MG63 (cell line): Measurements from ENCODE around the gene CD33. TPM values are rescaled to one million over a fixed set of nuclear protein-coding genes. Genes with fewer than 3 reads are reported as not detected.
"Not testable (repeated sequence)": the region's sequence is repeated elsewhere in the genome, so short reads cannot be mapped to it uniquely, and the experiment has no call there.

Source experiments
- DNase-seq: peaks from one replicate; pipeline ENCODE4 v3.0.0-alpha.2; 2020
- H3K27me3 ChIP-seq: fragments of 250-450 bp; sonication (Bioruptor Pico); 2 replicates; pipeline ENCODE4 v1.5.1; 2020; ENCODE audit warnings: mild to moderate bottlenecking, moderate library complexity
- H3K36me3 ChIP-seq: fragments of 250-450 bp; sonication (Bioruptor Pico); 2 replicates; pipeline ENCODE4 v1.5.1; 2020; ENCODE audit warnings: mild to moderate bottlenecking, moderate library complexity
- H3K4me3 ChIP-seq: fragments of 250-450 bp; sonication (Bioruptor Pico); 2 replicates; pipeline ENCODE4 v1.5.1; 2020; ENCODE audit warnings: mild to moderate bottlenecking, moderate library complexity
- H3K9me3 ChIP-seq: fragments of 250-450 bp; sonication (Bioruptor Pico); 2 replicates; pipeline ENCODE4 v1.5.1; 2020; ENCODE audit warnings: mild to moderate bottlenecking, moderate library complexity
- total RNA-seq: library from RNA; depleted of rRNA; stranded (reverse); fragments of >200 nt; shearing (Covaris generic); gene quantifications from 2 replicates; pipeline ENCODE4 v1.2.3, GENCODE V29; 2014; ENCODE audit warnings: low replicate concordance

CD33 gene
- total RNA-seq, 1 experiment from 2014 or later, result 3.8 TPM

DNA sequence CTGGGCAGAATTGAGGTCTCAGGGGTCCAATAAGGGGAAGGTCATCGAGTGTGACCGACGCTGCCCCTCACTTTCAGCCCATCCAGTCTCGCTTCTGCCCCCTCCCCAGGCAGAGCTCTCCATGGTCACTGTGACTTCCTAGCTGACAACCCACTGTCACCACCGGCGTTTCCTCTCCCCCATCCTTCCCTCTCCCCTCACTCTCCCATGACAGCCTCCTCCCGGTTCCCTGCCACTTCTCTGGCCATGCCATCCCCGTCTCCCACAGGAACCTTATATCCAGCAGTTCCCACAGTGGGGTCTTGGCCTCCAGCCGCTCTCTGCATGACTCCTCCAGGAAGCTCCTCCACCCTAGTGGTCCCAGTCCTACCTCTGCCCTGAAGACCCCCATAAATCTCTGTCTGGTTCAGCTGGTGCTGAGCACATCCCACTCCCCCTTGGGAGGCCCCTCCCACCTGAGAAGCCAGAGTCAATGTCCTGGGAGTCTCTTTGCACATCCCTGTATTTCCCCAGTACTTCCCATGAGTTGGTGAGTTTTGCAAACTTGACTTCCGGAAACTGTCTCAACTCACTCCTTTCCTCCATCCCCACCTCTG lies 24.7 kb upstream of the CD33 start:
- no peaks in the 10 kb centered on the region for H3K36me3 ChIP-seq
- no peak overlapping the region for H3K4me3 ChIP-seq
- H3K9me3 ChIP-seq, result peaks cover 6% of the 10 kb centered on the region
- H3K27me3 ChIP-seq, result peaks cover 7% of the 10 kb centered on the region; the same call in 1 of the 2 replicates
- DNase-seq, result no peak

GRCh38 chr19:51201712-51202111 lies 23.2 kb upstream of the CD33 start:
- Histone ChIP-seq H3K36me3 (no peaks in the 10 kb centered on the region), H3K27me3 (peaks cover 7% of the 10 kb centered on the region; the same call in 1 of the 2 replicates), H3K4me3 (no peak overlapping the region), H3K9me3 (no peaks in the 10 kb centered on the region)
- no peak for DNase-seq

GRCh38 chr19:51203916-51204315 lies 21.0 kb upstream of the CD33 start:
- Histone ChIP-seq H3K9me3 (no peaks in the 10 kb centered on the region), H3K4me3 (no peak overlapping the region), H3K36me3 (no peaks in the 10 kb centered on the region), H3K27me3 (peaks cover 7% of the 10 kb centered on the region; the same call in 1 of the 2 replicates)
- no peak for DNase-seq

DNA sequence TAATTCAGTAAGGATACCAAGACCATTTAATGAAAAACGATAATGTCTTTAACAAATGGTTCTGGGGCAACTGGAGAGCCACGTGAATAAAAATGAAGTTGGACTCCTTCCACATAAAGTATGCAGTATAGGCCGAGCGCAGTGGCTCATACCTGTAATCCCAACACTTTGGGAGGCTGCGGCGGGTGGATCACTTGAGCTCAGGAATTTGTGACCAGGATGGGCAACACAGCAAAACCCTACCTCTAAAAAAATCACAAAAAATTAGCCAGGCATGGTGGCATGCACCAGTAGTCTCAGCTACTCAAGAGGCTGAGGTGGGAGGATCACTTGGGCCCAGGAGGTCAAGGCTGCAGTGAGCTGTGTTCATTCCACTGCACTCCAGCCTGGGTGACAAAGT lies 20.6 kb upstream of the CD33 start:
- no peak overlapping the region for H3K4me3 ChIP-seq
- no peak for DNase-seq
- H3K27me3 ChIP-seq, result peaks cover 7% of the 10 kb centered on the region; the same call in 1 of the 2 replicates
- no peaks in the 10 kb centered on the region for H3K36me3 ChIP-seq
- no peaks in the 10 kb centered on the region for H3K9me3 ChIP-seq

- H3K4me3 ChIP-seq, result no peak overlapping the region
- no peak for DNase-seq
These were observed 17.1 kb upstream of the CD33 start for GRCh38 chr19:51207747-51208146.

GRCh38 chr19:51210191-51210784 lies 14.6 kb upstream of the CD33 start:
- Histone ChIP-seq H3K27me3 (no peaks in the 10 kb centered on the region; the same call in 1 of the 2 replicates), H3K36me3 (no peaks in the 10 kb centered on the region), H3K4me3 (no peak overlapping the region), H3K9me3 (no peaks in the 10 kb centered on the region)
- DNase-seq, result no peak

More at GRCh38 chr19:51207747-51208146, 17.1 kb upstream of the CD33 start:
- H3K36me3 ChIP-seq, result no peaks in the 10 kb centered on the region
- no peaks in the 10 kb centered on the region for H3K9me3 ChIP-seq
- no peaks in the 10 kb centered on the region; the same call in 1 of the 2 replicates for H3K27me3 ChIP-seq

- H3K9me3 ChIP-seq, H3K4me3 ChIP-seq, H3K36me3 ChIP-seq, DNase-seq, H3K27me3 ChIP-seq: not testable (repeated sequence)
These were observed 14.0 kb upstream of the CD33 start for GRCh38 chr19:51210874-51211361.

DNA sequence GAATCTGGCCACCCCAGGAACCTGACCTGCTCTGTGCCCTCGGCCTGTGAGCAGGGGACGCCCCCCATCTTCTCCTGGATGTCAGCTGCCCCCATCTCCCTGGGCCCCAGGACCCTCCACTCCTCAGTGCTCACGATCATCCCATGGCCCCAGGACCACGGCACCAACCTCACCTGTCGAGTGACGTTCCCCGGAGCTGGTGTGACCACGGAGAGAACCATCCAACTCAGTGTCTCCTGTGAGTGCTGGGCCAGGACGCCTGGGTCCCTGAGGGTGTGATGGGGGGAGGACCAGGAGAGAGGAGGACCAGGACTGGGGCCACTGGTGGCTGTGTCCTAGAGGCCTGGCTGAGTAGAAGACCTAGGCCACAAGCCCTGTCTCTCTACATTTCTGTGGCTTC lies 13.0 kb upstream of the CD33 start:
- Histone ChIP-seq H3K9me3 (no peaks in the 10 kb centered on the region), H3K4me3 (no peak overlapping the region), H3K36me3 (no peaks in the 10 kb centered on the region), H3K27me3 (no peaks in the 10 kb centered on the region)
- DNase-seq, result no peak

- Histone ChIP-seq H3K27me3 (peaks cover 7% of the 10 kb centered on the region), H3K36me3 (no peaks in the 10 kb centered on the region), H3K4me3 (no peak overlapping the region), H3K9me3 (no peaks in the 10 kb centered on the region)
- DNase-seq, result no peak
These were observed 5.6 kb upstream of the CD33 start for GRCh38 chr19:51219307-51219706.

GRCh38 chr19:51219971-51220370 lies 4.9 kb upstream of the CD33 start:
- Histone ChIP-seq H3K27me3 (peaks cover 7% of the 10 kb centered on the region), H3K36me3 (no peaks in the 10 kb centered on the region), H3K9me3 (no peaks in the 10 kb centered on the region), H3K4me3 (no peak overlapping the region)
- no peak for DNase-seq

- H3K9me3 ChIP-seq, result no peaks in the 10 kb centered on the region
- no peak for DNase-seq
- H3K27me3 ChIP-seq, result peaks cover 7% of the 10 kb centered on the region
- H3K36me3 ChIP-seq, result no peaks in the 10 kb centered on the region
- H3K4me3 ChIP-seq, result no peak overlapping the region
These were observed 3.9 kb upstream of the CD33 start for GRCh38 chr19:51220996-51221395.

GRCh38 chr19:51224163-51224641 lies 678 bp upstream of the CD33 start:
- no peak for DNase-seq
- H3K36me3 ChIP-seq, result no peaks in the 10 kb centered on the region

DNA sequence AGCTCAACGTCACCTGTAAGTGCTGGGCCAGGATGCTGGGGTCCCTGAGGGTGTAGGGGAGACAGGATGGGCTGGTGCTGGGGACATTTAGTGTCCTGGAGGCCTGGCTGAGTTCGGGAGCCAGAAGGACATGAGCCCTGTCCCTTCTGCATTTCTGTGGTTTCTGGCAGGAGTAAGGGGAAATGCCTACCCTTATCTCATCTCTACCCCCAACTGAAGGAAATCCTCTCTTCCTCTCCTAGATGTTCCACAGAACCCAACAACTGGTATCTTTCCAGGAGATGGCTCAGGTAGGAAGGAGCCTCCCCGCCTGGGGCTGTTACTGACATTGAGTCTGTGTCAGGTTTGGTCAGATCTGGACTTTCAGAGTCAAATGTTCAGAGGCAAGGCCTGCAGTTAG lies 1.2 kb downstream of the CD33 start:
- H3K4me3 ChIP-seq, result no peak overlapping the region
- H3K27me3 ChIP-seq, result peaks cover 11% of the 10 kb centered on the region
- DNase-seq, result no peak
- no peaks in the 10 kb centered on the region for H3K36me3 ChIP-seq
- no peaks in the 10 kb centered on the region for H3K9me3 ChIP-seq

More at GRCh38 chr19:51224163-51224641, 678 bp upstream of the CD33 start:
- Histone ChIP-seq H3K4me3 (no peak overlapping the region), H3K27me3 (peaks cover 13% of the 10 kb centered on the region), H3K9me3 (no peaks in the 10 kb centered on the region)

DNA sequence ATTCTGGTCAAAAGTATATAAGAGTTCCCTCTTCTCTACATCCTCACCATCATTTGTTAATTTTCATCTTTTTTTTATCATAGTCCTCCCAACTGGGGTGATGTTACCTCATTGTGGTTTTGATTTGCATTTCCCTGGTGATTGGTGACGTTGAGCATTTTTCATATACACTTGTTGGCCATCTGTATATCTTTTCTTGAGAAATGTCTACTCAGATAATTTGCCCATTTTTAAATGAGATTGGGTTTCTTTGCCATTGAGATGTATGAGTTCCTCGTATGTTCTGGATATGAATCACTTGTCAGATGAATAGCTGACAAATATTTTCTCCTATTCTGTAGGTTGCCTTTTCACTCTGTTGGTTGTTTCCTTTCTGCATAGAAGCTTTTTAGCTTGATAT lies 2.4 kb downstream of the CD33 start:
- Histone ChIP-seq H3K36me3 (no peaks in the 10 kb centered on the region), H3K27me3 (peaks cover 6% of the 10 kb centered on the region), H3K9me3 (no peaks in the 10 kb centered on the region), H3K4me3 (no peak overlapping the region)
- DNase-seq, result no peak

DNA sequence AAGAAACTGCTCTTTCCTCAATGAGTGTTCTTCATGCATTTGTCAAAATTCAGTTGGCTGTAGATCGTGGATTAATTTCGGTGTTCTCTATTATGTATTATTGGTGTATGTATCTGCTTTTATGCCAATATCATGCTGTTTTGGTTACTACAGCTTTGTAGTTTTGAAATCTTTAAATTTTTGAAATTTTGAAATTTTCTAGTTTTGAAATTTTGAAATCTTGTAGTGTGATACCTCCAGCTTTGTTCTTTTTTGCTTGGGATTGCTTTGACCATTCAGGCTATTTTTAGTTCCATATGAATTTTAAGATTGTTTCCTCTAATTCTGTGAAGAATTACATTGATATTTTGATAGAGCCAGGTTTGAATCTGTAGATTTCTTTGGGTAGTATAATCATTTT lies 3.1 kb downstream of the CD33 start:
- no peak for DNase-seq
- Histone ChIP-seq H3K4me3 (no peak overlapping the region), H3K9me3 (no peaks in the 10 kb centered on the region), H3K27me3 (peaks cover 6% of the 10 kb centered on the region), H3K36me3 (no peaks in the 10 kb centered on the region)

GRCh38 chr19:51240866-51241265 lies 16.0 kb downstream of the CD33 start:
- H3K27me3 ChIP-seq, result peaks cover 12% of the 10 kb centered on the region
- no peak for DNase-seq
- no peaks in the 10 kb centered on the region for H3K36me3 ChIP-seq
- H3K9me3 ChIP-seq, result no peaks in the 10 kb centered on the region
- H3K4me3 ChIP-seq, result no peak overlapping the region

DNA sequence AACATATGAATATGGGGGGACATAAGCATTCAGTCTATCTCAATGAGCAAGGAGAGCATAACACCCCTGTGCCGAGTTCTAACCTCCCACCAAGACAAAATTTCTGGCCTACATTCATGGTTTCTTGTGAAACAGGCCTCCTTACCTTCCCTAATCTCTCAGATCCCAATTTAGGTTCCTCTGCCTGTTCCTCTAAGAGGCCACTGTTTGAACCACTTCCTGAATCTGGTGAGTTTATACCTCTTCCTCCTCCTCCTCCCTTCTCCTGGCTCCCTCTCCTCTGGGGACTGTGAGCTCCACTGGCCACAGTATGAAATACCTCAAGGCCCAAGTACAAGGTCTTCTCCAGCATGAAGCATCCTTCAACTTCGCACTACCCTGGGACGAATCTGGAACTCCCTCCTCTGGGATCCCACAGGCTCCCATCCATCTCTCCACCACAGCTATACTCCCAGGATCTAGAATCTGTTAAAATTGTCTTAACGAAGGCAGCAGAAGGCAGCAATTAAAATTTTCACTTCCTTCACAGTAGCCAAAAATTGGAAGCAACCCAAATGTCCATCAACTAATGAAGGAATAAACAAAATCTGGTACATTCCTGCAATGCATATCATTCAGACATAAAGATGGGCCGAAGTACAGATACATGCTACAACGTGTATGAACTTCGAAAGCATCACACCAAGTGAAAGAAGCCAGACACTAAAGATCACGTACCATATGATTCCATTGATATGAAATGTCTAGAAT lies 18.2 kb downstream of the CD33 start:
- no peaks in the 10 kb centered on the region for H3K9me3 ChIP-seq
- no peaks in the 10 kb centered on the region for H3K36me3 ChIP-seq
- H3K4me3 ChIP-seq, result no peak overlapping the region
- peaks cover 9% of the 10 kb centered on the region for H3K27me3 ChIP-seq
- no peak for DNase-seq
